K562 (cell line): ENCODE data around the gene HPS5. TPM values are rescaled to one million over a fixed set of nuclear protein-coding genes. Genes with fewer than 3 reads are reported as not detected.

Experiments
- MCM2 ChIP-seq: fragments of 450-650 bp; IDR thresholded peaks from 2 replicates; pipeline ENCODE4 v1.6.1; 2017; ENCODE audit warnings: low read depth, mild to moderate bottlenecking
- MEF2D ChIP-seq: conservative IDR thresholded peaks from 2 replicates; pipeline ENCODE4 v1.6.1; 2016; ENCODE audit warnings: low read depth, missing genetic modification characterization, missing compliant biosample characterization
- PRPF4 ChIP-seq: fragments of 200-400 bp; formaldehyde crosslinking; IDR thresholded peaks from one replicate; pipeline ENCODE4 v1.6.1; 2017; ENCODE audit warnings: low read length, low read depth, mild to moderate bottlenecking; ENCODE audit not compliant: insufficient read depth, poor library complexity, severe bottlenecking
- TEAD4 ChIP-seq, 2 experiments: sonication (generic) in 1 of 2; formaldehyde crosslinking in 1 of 2; IDR thresholded peaks; 2 replicates each; pipeline versions ENCODE4 v1.6.1 to v1.8.0; 2012 to 2022; ENCODE audit warnings: borderline replicate concordance in 1 of 2, inconsistent platforms in 1 of 2, low read length in 1 of 2, mild to moderate bottlenecking in 1 of 2, missing genetic modification reagents in 1 of 2
- polyA plus RNA-seq, 8 experiments: library from polyadenylated mRNA; depleted of rRNA in 4 of 8; stranded (reverse) in 5 of 8; unstranded in 3 of 8; fragments of >200 nt; fragmentation: Nextera tagmentation in 2 of 8; fragmentation: Illumina TruSeq in 1 of 8; extraction: Ambion mirVana in 2 of 8; extraction: Trizol in 1 of 8; gene quantifications; 2 replicates each; pipeline versions ENCODE4 v1.2.1 to v1.2.3, GENCODE V29; 2011 to 2014; ENCODE audit warnings: inconsistent platforms in 1 of 8, missing spikeins in 1 of 8
- total RNA-seq, 7 experiments: library from RNA; depleted of rRNA in 6 of 7; stranded (reverse); fragments of >200 nt in 6 of 7; fragmentation: Illumina TruSeq in 2 of 7; extraction: Trizol in 2 of 7; gene quantifications; 2 replicates each; pipeline versions ENCODE4 v1.2.1 to v1.2.3, GENCODE V29; 2011 to 2021; ENCODE audit warnings: low replicate concordance in 1 of 7
- TF ChIP-seq, protein P1 (sequence below): sonication (generic); formaldehyde crosslinking; IDR thresholded peaks from 2 replicates; pipeline ENCODE4 v1.8.0; 2023; ENCODE audit warnings: mild to moderate bottlenecking, missing genetic modification reagents
- TF ChIP-seq, protein P2 (sequence below): fragments of 250-450 bp; sonication (Bioruptor Pico); IDR thresholded peaks from 2 replicates; pipeline ENCODE4 v1.8.0; 2021; ENCODE audit warnings: moderate library complexity, mild to moderate bottlenecking, inconsistent platforms

Gene HPS5
- total and polyA plus RNA-seq, 9 of the 15 experiments (the other 6 are each of a cell fraction or from before 2014, with no cell fraction given) = 12.2 to 28.1 (median 16.8) TPM

DNA sequence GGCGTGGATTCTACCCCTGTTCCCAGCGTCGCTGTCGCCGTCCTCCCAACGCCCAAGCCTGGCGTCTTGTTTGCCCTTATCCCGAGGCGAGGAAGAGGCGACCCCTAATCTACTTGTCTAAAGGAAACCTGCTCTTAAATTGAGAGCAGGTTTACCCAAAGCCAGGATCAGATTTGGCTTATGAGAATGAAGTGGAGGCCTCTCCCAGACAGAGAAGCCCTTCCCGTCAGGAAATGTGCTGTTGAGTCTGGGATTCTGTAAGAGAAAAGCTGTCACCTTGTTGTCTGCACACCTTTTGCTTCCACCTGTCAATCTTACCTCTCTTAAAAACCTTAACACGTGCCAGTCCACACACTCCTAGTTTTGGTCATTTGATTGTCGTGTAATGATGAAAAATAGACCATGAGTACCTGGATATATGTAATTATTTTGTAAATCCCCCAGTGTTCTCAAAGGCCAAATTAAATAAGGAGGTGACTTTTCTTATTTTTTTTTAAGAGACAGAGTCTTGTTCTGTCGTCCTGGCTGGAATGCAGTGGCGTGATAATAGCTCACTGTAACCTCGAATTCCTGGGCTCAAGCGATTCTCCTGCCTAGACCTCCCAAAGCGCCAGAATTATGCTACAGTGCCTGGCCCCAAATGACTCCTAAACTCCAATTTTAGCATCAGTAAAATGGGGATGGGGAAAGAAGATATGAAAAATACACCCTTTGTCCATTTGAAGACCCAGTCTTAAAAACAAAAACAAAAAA lies 1.1 kb upstream of the HPS5 start (continued):
- TF ChIP-seq, protein P1, sequence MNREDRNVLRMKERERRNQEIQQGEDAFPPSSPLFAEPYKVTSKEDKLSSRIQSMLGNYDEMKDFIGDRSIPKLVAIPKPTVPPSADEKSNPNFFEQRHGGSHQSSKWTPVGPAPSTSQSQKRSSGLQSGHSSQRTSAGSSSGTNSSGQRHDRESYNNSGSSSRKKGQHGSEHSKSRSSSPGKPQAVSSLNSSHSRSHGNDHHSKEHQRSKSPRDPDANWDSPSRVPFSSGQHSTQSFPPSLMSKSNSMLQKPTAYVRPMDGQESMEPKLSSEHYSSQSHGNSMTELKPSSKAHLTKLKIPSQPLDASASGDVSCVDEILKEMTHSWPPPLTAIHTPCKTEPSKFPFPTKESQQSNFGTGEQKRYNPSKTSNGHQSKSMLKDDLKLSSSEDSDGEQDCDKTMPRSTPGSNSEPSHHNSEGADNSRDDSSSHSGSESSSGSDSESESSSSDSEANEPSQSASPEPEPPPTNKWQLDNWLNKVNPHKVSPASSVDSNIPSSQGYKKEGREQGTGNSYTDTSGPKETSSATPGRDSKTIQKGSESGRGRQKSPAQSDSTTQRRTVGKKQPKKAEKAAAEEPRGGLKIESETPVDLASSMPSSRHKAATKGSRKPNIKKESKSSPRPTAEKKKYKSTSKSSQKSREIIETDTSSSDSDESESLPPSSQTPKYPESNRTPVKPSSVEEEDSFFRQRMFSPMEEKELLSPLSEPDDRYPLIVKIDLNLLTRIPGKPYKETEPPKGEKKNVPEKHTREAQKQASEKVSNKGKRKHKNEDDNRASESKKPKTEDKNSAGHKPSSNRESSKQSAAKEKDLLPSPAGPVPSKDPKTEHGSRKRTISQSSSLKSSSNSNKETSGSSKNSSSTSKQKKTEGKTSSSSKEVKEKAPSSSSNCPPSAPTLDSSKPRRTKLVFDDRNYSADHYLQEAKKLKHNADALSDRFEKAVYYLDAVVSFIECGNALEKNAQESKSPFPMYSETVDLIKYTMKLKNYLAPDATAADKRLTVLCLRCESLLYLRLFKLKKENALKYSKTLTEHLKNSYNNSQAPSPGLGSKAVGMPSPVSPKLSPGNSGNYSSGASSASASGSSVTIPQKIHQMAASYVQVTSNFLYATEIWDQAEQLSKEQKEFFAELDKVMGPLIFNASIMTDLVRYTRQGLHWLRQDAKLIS (CRISPR knock-in tag) = no peak
- TF ChIP-seq PRPF4 (no peak), TEAD4 (IDR thresholded peaks at IDR 0.05; ENCODE audit: low read length) (peak; percentile 53; the same call in 1 of the 2 replicates), TEAD4 (CRISPR knock-in tag; IDR thresholded peaks at IDR 0.05; ENCODE audit: borderline replicate concordance) (no peak), MEF2D (no peak), MCM2 (no peak)
- TF ChIP-seq, protein P2, sequence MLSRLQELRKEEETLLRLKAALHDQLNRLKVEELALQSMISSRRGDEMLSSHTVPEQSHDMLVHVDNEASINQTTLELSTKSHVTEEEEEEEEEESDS = no peak
